HG03460 (cell line): ENCODE measurements around the gene DPF3.

Experiments
- ATAC-seq: cut with Tn5 transposase; IDR thresholded peaks from one replicate; pipeline ENCODE4 v1.9.1; 2021; ENCODE audit not compliant: unreplicated experiment

DPF3 gene

GRCh38 chr14:72845196-72845595 is 48.7 kb downstream of the DPF3 start:
- ATAC-seq, result no peak

- no peak for ATAC-seq
Measured at GRCh38 chr14:72844524-72844923, 49.4 kb downstream of the DPF3 start.

GRCh38 chr14:72839753-72840607 is 53.9 kb downstream of the DPF3 start:
- no peak for ATAC-seq

GRCh38 chr14:72839351-72839750 is 54.5 kb downstream of the DPF3 start:
- no peak for ATAC-seq

- ATAC-seq, result no peak
Measured at GRCh38 chr14:72836085-72836484, 57.8 kb downstream of the DPF3 start.

- no peak for ATAC-seq
Measured at GRCh38 chr14:72833174-72833573, 60.7 kb downstream of the DPF3 start.

- ATAC-seq, result no peak
Measured at GRCh38 chr14:72830786-72831594, 62.9 kb downstream of the DPF3 start.

- no peak for ATAC-seq
Measured at GRCh38 chr14:72830356-72830755, 63.5 kb downstream of the DPF3 start.

GRCh38 chr14:72828604-72829003 is 65.3 kb downstream of the DPF3 start:
- no peak for ATAC-seq

- ATAC-seq, result no peak
Measured at GRCh38 chr14:72826039-72826438, 67.9 kb downstream of the DPF3 start.

- no peak for ATAC-seq
Measured at GRCh38 chr14:72825486-72825885, 68.4 kb downstream of the DPF3 start.

- no peak for ATAC-seq
Measured at GRCh38 chr14:72824051-72824450, 69.8 kb downstream of the DPF3 start.

- ATAC-seq, result no peak
Measured at GRCh38 chr14:72822946-72823611, 70.8 kb downstream of the DPF3 start.

- no peak for ATAC-seq
Measured at GRCh38 chr14:72818998-72819397, 74.9 kb downstream of the DPF3 start.

- ATAC-seq, result no peak
Measured at GRCh38 chr14:72816287-72816686, 77.6 kb downstream of the DPF3 start.

- no peak for ATAC-seq
Measured at GRCh38 chr14:72815430-72815829, 78.5 kb downstream of the DPF3 start.

- ATAC-seq, result no peak
Measured at GRCh38 chr14:72812292-72812851, 81.5 kb downstream of the DPF3 start.

GRCh38 chr14:72810201-72810600 is 83.7 kb downstream of the DPF3 start:
- ATAC-seq, result no peak

GRCh38 chr14:72809063-72809462 is 84.8 kb downstream of the DPF3 start:
- ATAC-seq, result no peak

GRCh38 chr14:72808564-72808963 is 85.3 kb downstream of the DPF3 start:
- ATAC-seq, result no peak

- ATAC-seq, result no peak
Measured at GRCh38 chr14:72802588-72802946, 91.3 kb downstream of the DPF3 start.
